RWPE1 (cell line): ENCODE measurements around the gene GRP.

Source experiments
- CTCF ChIA-PET: fragments of 350-600 bp; sonication (Branson Sonifier 250); formaldehyde crosslinking; extraction: SDS; loops from one replicate; lab custom pipeline; 2021; lab: Yijun Ruan, JAX
- POLR2A ChIA-PET: fragments of 400-600 bp; formaldehyde crosslinking; extraction: SDS; loops from one replicate; lab custom pipeline; 2020; ENCODE audit warnings: antibody characterized with exemption; ENCODE audit not compliant: low non-redundant PET; lab: Yijun Ruan, JAX
- DNase-seq: peaks from one replicate; pipeline ENCODE4 v3.0.0; 2012; ENCODE audit warnings: low spot score
- H3K27ac ChIP-seq: fragments of 450-650 bp; 2 replicates; pipeline ENCODE4 v1.5.1; 2017
- CTCF ChIP-seq: fragments of 450-650 bp; conservative IDR thresholded peaks from 2 replicates; pipeline ENCODE4 v1.5.1; 2017; ENCODE audit warnings: low read depth, mild to moderate bottlenecking

GRP gene

GRCh38 chr18:59220784-59221765 lies 1.1 kb downstream of the GRP start:
- CTCF ChIA-PET: interaction anchor here (0.9 kb wide), 1 partner anchor 181 kb away, joined by 3 read pairs; no protein-coding TSS in a partner anchor

GRCh38 chr18:59222341-59222740 lies 2.4 kb downstream of the GRP start:
- no peak for DNase-seq
- H3K27ac ChIP-seq: no peak overlapping the region
- ChIA-PET POLR2A (no interaction called here), CTCF (interaction anchor here (0.7 to 1.2 kb wide), 3 partner anchors 69 to 180 kb away, joined by 3 read pairs; no protein-coding TSS in a partner anchor)
- TF ChIP-seq CTCF: no peak

More at GRCh38 chr18:59220784-59221765, 1.1 kb downstream of the GRP start:
- POLR2A ChIA-PET: no interaction called here
- no peak for TF ChIP-seq CTCF
- H3K27ac ChIP-seq: no peak overlapping the region
- DNase-seq: no peak

GRCh38 chr18:59228351-59228750 lies 8.4 kb downstream of the GRP start:
- ChIA-PET CTCF (no interaction called here), POLR2A (no interaction called here)
- DNase-seq: no peak
- no peak overlapping the region for H3K27ac ChIP-seq
- no peak for TF ChIP-seq CTCF

GRCh38 chr18:59229191-59229590 lies 9.2 kb downstream of the GRP start:
- CTCF ChIA-PET: no interaction called here

GRCh38 chr18:59229701-59230443 lies 9.9 kb downstream of the GRP start:
- no peak for TF ChIP-seq CTCF
- DNase-seq: no peak
- no peak overlapping the region for H3K27ac ChIP-seq
- CTCF ChIA-PET: interaction anchor here (0.5 kb wide), 1 partner anchor 288 kb away, joined by 3 read pairs; no protein-coding TSS in a partner anchor
- POLR2A ChIA-PET: no interaction called here

More at GRCh38 chr18:59229191-59229590, 9.2 kb downstream of the GRP start:
- POLR2A ChIA-PET: no interaction called here
- DNase-seq: no peak
- no peak overlapping the region for H3K27ac ChIP-seq
- TF ChIP-seq CTCF: no peak

- TF ChIP-seq CTCF: no peak
- H3K27ac ChIP-seq: no peak overlapping the region
- CTCF ChIA-PET: interaction anchor here (0.6 kb wide), 1 partner anchor 140 kb away, joined by 4 read pairs; no protein-coding TSS in a partner anchor
- POLR2A ChIA-PET: no interaction called here
- DNase-seq: no peak
These were observed 11.2 kb downstream of the GRP start for GRCh38 chr18:59231114-59231513.
